NAMALWA (cell line): Measurements from ENCODE around the gene SRP14.
"Not testable (repeated sequence)": the region's sequence is repeated elsewhere in the genome, so short reads cannot be mapped to it uniquely, and the experiment has no call there.

Source experiments
- DNase-seq: peaks from one replicate; pipeline ENCODE4 v3.0.0-alpha.2; 2015; ENCODE audit warnings: low spot score

The SRP14 gene

DNA sequence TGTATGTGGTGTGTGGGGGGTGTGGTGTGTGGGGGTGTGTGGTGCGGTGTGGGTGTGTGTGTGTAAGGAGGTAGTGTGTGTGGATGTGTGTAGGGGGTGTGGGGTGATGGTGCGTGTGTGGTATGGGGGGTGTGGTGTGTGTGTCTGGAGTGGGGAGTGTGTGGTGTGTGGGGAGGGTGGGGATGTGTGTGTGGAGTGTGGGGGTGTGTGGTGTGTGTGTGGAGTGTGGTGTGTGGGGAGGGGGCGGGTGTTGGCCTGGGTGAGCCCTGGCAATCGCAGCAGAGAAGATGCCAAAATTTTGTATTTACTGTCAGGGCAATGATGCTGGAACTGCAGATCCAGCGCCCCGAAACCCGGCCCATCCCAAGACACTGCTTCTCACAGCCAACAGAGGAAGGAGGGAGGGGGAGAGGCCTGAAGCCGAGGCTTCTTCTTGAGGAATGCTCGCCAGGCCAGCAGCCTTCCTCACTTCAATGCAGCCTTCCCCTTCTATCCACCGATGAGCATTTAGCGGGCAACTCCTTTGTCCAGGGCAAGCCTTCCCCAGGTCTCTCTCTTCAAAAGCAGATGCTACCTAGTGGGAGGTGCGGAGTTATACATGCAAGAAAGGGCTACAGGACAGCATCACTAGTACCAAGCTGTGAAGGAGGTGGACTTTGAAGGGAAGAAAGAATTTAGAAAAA lies 11.9 kb upstream of the SRP14 start:
- peak; percentile 37 for DNase-seq

DNA sequence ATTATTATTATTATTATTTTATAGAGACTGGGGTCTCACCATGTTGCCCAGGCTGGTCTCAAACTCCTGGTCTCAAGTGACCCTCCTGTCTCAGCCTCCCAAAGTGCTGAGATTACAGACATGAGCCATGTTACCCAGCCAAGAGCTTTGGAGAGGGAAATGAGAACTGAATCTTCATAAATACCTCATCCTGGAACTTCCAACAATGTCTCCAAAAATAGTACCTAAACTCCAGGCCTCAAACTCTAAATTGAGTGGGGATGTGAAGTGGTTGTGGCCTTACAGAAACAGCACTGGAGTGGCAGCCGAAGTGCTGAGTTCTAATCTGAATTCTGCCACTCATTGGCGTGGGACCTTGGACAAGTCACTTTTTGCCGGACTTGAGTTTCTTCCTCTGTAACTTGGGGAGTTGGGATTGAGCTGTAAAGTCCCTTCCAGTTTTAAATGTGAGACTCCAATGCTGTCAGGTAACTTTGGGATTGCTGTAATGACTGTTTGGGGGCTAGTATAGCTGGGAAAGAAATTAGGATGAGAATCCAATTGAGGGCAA lies 10.0 kb upstream of the SRP14 start:
- no peak for DNase-seq

DNA sequence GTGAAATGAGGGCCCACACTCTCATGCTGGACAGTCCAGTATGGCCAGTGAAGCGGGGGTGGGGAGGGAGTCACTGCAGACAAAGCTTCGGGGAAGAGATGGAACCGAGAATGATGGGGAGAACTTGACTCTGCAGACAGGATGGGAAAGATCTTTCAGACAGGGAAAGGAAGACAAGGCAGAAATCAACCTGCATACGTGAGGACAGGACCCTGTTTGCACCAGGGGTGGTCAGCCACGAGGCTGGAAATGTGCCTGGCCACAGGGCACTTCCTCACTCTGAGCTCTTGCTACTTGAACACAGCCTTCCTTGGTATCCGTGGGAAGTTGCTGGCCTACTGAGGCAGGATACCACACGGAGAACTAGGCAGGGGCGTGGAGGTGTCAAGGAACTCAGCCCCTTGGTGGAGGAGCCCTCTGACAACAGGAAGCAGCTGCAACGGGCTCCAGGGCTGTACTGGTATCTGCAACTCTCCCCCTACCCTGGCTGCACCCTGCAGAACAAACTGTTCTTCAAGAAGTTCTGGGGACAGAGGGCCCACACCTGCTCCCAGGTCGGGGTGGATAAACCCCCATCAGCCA lies 9.3 kb upstream of the SRP14 start:
- peak; percentile 69 for DNase-seq

- peak; percentile 50 for DNase-seq
Measured at GRCh38 chr15:40047415-40048210, 8.6 kb upstream of the SRP14 start.

DNA sequence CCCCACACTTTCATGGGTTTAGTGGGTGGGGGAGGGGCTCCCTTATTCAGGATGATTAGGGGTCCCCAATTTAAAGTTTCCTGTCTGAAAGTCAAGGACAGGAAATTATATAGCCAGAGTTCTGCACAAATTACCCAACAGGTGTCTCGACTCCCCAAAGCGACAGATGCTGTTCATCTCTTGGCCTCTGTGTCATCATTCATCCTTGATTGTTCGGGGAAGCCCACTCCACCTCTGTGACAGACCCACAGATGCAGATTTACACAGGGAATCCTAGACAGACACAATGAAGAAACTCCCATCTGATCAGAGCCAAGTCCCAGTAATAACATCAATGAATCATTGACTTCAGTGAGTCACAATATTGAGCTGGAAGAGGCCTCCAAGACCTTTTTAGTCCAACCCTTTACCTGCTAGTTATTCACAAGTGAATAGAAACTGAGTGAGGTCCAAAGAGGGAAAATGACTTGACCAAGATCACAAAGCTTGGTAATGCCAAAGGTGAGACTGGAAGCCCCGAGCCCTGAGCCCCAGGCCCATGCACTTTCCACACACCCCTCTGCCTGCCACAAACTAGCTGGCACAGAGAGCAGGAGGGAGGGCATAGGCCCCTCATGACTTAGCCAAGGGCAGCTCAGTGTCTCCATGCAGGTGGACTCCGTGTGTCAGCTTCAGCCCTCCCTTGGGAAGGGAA lies 7.9 kb upstream of the SRP14 start:
- no peak for DNase-seq

GRCh38 chr15:40045572-40046217 lies 6.7 kb upstream of the SRP14 start:
- DNase-seq, result no peak

GRCh38 chr15:40044717-40045571 lies 6.0 kb upstream of the SRP14 start:
- DNase-seq, result peak; percentile 89

- no peak for DNase-seq
Measured at GRCh38 chr15:40043927-40044716, 5.1 kb upstream of the SRP14 start.

DNA sequence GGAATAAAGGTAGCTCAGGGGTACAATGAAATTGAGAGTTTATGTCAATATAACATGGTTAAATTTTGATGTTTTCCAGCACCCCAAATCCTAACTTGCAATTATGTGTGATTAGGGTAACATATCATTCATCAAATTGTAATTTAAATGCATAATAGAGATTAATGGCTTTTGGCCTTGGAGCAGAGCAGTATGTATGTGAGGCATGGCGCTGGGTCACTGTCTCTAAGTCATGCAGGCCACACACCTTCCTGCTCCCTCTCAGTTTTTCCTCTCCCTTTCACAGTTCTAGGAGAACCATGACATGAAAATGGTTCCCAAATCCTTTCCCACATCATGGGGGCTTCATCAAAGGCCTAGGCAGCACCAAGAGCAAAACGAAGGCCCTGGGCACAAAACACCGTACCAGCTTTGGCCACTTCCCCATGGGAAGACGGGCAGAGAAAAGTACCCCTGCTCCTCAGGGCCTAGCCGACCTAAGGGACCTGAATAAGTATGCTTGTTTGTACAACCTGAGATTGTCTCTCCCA lies 3.9 kb upstream of the SRP14 start:
- DNase-seq, result no peak

DNA sequence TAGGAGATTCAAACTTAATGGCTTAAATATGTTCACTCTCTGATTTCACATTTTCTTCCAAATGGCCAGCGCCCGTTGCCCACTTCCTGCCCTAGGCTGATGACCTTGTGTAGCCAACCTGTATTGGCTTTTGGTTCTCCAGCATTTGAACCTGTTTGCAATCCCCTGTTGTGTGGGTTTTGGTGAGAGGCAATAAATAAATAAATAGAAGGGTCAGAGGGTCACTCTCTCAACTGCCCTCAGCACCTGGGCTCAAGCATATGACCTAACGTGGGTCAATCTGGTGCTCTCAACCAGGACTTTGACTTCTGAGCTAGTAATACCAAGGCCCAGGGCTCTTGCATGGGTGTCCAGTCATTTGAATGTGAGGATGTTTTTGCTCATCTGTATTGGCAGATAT lies 1.8 kb upstream of the SRP14 start:
- no peak for DNase-seq

DNA sequence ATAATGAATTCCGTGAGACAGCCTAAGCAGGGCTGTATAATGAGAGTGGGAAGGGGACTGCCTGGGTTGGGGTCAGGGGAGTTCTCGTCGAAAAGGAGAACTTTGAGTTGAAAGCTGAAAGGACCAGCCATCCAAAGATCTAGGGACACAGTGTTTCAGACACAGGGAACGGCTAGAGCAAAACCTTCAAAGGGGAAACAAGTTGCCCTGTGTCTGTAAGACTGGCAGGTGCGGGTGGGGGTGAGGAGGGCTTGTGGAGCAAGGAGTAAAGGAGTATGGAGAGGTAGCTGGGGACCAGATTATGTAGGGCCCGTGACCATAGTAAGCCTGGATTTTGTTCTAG lies 1.3 kb upstream of the SRP14 start:
- no peak for DNase-seq

DNA sequence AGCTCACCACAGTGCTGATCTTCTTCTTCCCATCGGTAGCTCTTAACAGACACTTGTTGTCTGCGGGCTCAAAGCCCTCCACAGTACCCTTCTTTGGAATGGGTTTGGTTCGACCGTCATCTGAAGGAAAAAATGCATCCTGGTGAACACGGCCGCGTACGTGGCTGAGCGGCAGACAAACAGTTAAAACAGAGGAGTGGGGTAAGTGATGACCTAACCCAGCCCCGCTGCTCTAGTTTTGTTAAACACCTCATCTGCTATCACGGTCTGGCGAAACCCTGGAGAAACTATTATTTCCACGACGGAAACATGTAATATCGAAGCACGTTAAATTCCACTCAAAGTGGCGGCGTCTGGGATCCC lies 725 bp downstream of the SRP14 start:
- DNase-seq, result no peak

DNA sequence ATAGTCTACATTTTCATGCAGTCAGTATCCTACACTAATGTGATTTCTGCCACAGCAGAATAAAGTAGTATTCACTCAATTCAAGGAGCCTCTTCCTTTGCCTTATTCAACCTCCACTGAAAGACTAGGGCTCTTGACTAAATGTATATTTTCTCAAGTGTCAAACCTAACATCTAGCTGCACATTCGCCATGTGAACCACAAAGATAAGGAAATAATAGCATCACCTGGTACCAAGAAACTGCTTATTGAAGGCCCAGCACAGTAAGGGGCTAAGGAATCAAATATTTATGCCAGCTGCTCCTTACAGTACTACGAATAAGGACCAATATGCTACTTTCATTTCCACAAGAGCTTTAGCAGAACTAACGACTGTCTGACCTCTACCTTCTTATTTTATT lies 1.3 kb downstream of the SRP14 start:
- peak; percentile 25 for DNase-seq

GRCh38 chr15:40035182-40035581 lies 3.8 kb downstream of the SRP14 start:
- DNase-seq, result not testable (repeated sequence)

DNA sequence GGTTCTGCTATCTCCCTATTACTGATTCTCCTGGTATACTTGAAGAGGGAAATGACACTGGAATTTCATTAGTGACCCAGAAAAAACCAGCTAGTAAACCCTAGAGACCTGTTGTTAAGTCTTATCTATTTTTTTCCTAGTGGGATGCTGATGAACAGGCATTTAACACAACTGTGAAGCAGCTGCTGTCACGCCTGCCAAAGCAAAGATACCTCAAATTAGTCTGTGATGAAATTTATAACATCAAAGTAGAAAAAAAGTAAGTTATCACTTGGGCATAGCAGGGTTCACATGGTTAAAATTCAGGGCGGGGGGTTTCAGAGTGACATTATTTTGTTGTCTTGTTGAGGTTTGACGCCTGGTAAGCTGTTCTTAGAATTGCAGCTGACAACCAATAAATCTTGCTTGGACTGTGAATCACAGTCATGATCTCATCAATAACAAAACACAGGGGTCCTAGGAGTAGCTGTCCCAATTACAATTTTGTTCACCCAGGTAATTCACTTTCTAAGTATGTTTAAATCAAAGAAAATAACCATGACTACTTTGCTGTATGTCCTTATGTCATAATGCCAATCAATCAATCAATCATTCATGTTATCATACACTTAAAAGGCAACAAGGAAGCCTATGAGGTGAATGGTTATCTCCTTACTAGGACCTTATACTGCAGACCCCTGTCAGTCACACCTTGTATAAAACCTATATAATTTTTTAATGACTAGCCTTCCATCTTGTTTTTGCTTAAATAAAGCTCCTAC lies 4.6 kb downstream of the SRP14 start:
- no peak for DNase-seq

- no peak for DNase-seq
Measured at GRCh38 chr15:40032125-40032839, 6.7 kb downstream of the SRP14 start.

- no peak for DNase-seq
Measured at GRCh38 chr15:40031300-40031699, 7.7 kb downstream of the SRP14 start.
